Testis (tissue), 3 donors: ENCODE data around the gene RNU6-9. TPM values are rescaled to one million over a fixed set of nuclear protein-coding genes. Genes with fewer than 3 reads are reported as not detected.

Experiments
- DNase-seq: peaks from one replicate; pipeline ENCODE4 v3.0.0-alpha.2; 2019
- H3K27ac ChIP-seq, 2 donors: fragments of 200-600 bp; sonication (generic); one replicate each; pipeline ENCODE4 v1.5.1; 2019
- H3K27me3 ChIP-seq: fragments of 200-600 bp; sonication (generic); one replicate; pipeline ENCODE4 v1.5.1; 2019
- H3K36me3 ChIP-seq: fragments of 200-600 bp; sonication (generic); one replicate; pipeline ENCODE4 v1.5.1; 2017; ENCODE audit warnings: low read depth; ENCODE audit errors: missing control alignments
- H3K4me1 ChIP-seq: fragments of 200-600 bp; sonication (generic); one replicate; pipeline ENCODE4 v1.5.1; 2019
- H3K4me3 ChIP-seq, 2 donors: fragments of 200-600 bp; sonication (generic); one replicate each; pipeline ENCODE4 v1.5.1; 2017 to 2019
- H3K9me3 ChIP-seq: fragments of 200-600 bp; sonication (generic); one replicate; pipeline ENCODE4 v1.5.1; 2017
- CTCF ChIP-seq, 3 experiments: fragments of 450-650 bp in 2 of 3; fragments of 200-600 bp in 1 of 3; sonication (generic) in 1 of 3; IDR thresholded peaks; one replicate each; pipeline ENCODE4 v1.5.1; 2016 to 2019; ENCODE audit warnings: antibody characterized with exemption in 3 of 3, mild to moderate bottlenecking in 2 of 3, moderate library complexity in 1 of 3
- POLR2A ChIP-seq: fragments of 450-650 bp; IDR thresholded peaks from one replicate; pipeline ENCODE4 v1.6.1; 2017; ENCODE audit warnings: antibody characterized with exemption, mild to moderate bottlenecking, moderate library complexity
- WGBS, 2 donors: methylation state at CpG; one replicate each; pipeline ENCODE4 v1.1.5; 2018; 5-methylcytosine and 5-hydroxymethylcytosine counted together
- intact Hi-C: fragments of 100-400 bp; cut with DNase I; formaldehyde crosslinking; loops from one replicate; pipeline ENCODE4 v1.15.1; 2023; ENCODE audit warnings: low total_unique reads
- polyA plus RNA-seq: library from polyadenylated mRNA; stranded (reverse); fragments of 350-450 nt; fragmentation: Illumina TruSeq; extraction: RNeasy Lipid Tissue Mini Kit (QIAGEN cat#74804); gene quantifications from one replicate; pipeline ENCODE4 v1.2.3, GENCODE V29; 2014; ENCODE audit warnings: low read depth, low replicate concordance; ENCODE audit not compliant: insufficient read depth
- total RNA-seq, 2 donors: library from RNA; depleted of rRNA; stranded (reverse); fragments of >200 nt; gene quantifications; one replicate each; pipeline ENCODE4 v1.2.3, GENCODE V29; 2016

Gene RNU6-9
- total and polyA plus RNA-seq, 3 donors from 2014 or later: not detected

DNA sequence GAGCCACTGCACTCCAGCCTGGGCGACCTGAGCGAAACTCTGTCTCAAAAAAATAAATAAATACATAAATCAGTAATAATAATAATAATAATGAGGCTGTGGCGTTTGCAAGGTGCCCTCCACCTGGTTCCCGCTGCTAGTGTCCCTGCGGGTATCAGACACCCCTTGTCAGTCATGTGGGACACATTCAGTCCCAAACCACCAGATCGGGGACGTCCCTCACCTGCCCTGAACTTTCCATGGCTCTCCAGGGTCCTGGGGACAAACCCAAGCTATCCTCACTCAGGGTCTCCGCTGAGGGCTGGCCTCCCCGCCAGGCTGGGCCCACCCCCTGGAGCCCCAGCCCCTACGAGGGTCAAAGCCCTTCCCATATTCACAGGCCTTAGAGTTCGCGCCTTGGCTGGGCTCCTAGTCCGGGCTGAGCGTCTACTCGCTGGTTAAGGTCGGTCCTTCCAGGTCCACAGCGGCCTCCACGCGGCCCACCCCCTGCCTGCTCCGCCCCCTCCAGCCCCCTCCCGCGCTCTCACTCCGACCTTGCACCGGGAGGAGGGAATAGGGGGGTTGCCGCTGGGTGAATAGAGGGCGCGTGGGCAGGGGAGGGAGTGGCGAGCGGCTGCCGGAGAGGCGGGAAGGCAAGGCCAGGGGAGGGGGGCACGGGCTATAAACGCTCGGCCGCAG lies 23.5 kb downstream of the RNU6-9 start:
- intact Hi-C loops: no loop called here
- Histone ChIP-seq H3K4me3 (peak overlapping the region in 1 of 2 donors; percentile 40), H3K4me1 (peaks cover 20% of the 10 kb centered on the region), H3K9me3 (no peaks in the 10 kb centered on the region), H3K27ac (no peak overlapping the region), H3K36me3 (no peaks in the 10 kb centered on the region), H3K27me3 (no peaks in the 10 kb centered on the region)
- 15 to 34% methylated on average over 12 to 35 of the region's 35 CpGs for WGBS, 2 donors
- no peak for DNase-seq
- TF ChIP-seq CTCF (IDR thresholded peaks at IDR 0.05) (no peak), POLR2A (no peak)

GRCh38 chr19:917323-918151 lies 24.3 kb downstream of the RNU6-9 start, which contains the start of gene KISS1R:
Gene KISS1R (plus strand): TSS chr19:917333. CDS start chr19:917503, 170 bp downstream.
- DNase-seq: no peak

DNA sequence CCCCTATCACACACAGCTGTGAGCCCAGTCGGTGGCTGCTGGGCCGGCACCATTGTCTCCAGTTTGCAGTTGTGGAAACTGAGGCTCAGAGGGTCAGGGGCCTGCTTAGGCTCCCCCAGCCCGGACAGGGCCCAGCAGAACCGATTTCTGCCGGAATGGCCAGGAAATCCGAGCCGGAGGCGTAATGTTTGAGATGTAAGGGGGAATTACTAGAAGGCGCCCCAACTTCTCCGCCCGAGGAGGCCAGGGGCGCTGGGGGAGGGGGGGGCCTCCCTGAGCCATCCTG lies 24.8 kb downstream of the RNU6-9 start:
- TF ChIP-seq CTCF (IDR thresholded peaks at IDR 0.05): no peak
- TF ChIP-seq POLR2A: no peak
- no peak for DNase-seq
- 2% methylated on average over 8 of the region's 12 CpGs; no CpG with 5 or more reads in 1 of the 2 donors for WGBS, 2 donors
- H3K4me1 ChIP-seq: peaks cover 20% of the 10 kb centered on the region
- H3K27me3 ChIP-seq: no peaks in the 10 kb centered on the region
- no peaks in the 10 kb centered on the region for H3K36me3 ChIP-seq
- H3K4me3 ChIP-seq: no peak overlapping the region
- H3K9me3 ChIP-seq: no peaks in the 10 kb centered on the region
- no peak overlapping the region for H3K27ac ChIP-seq
- intact Hi-C loops: no loop called here

More at GRCh38 chr19:917323-918151, 24.3 kb downstream of the RNU6-9 start, which contains the start of gene KISS1R:
- H3K27ac ChIP-seq: no peak within 1 kb of the TSS
- H3K9me3 ChIP-seq: no peaks in the 10 kb centered on the region
- H3K4me3 ChIP-seq: peak within 1 kb of the TSS in 1 of 2 donors; percentile 40
- intact Hi-C loops: no loop called here
- no peaks in the 10 kb centered on the region for H3K27me3 ChIP-seq
- WGBS, 2 donors: 1% methylated on average over 51 of the region's 87 CpGs; no CpG with 5 or more reads in 1 of the 2 donors
- no peaks in the 10 kb centered on the region for H3K36me3 ChIP-seq
- TF ChIP-seq POLR2A (no peak), CTCF (IDR thresholded peaks at IDR 0.05) (no peak)
- peaks cover 20% of the 10 kb centered on the region for H3K4me1 ChIP-seq

- intact Hi-C loops: no loop called here
- Histone ChIP-seq H3K4me1 (peaks cover 18% of the 10 kb centered on the region), H3K27me3 (no peaks in the 10 kb centered on the region), H3K27ac (no peak overlapping the region), H3K36me3 (no peaks in the 10 kb centered on the region), H3K4me3 (no peak overlapping the region), H3K9me3 (no peaks in the 10 kb centered on the region)
- no peak for TF ChIP-seq POLR2A
- TF ChIP-seq CTCF (IDR thresholded peaks at IDR 0.05): no peak
- WGBS, 2 donors: 1 to 7% methylated on average over 6 to 43 of the region's 58 CpGs
- no peak for DNase-seq
These were observed 25.4 kb downstream of the RNU6-9 start for GRCh38 chr19:918481-919198.
